Measurements from ENCODE around the gene LARGE1. TPM values are rescaled to one million over a fixed set of nuclear protein-coding genes. Genes with fewer than 3 reads are reported as not detected.

Gene LARGE1
- polyA plus RNA-seq, 3 donors: 0.05 to 0.13 TPM; not detected in 1

- DNase-seq: no peak
- Mint-ChIP-seq H3K36me3 (no peaks in the 10 kb centered on the region), H3K4me1 (no peaks in the 10 kb centered on the region), H3K4me3 (no peak overlapping the region), H3K27ac (no peak overlapping the region), H3K27me3 (ENCODE audit: low read depth in 3 of 3) (peaks cover 0 to 2% (median 0%) of the 10 kb centered on the region in 3 donors), H3K9me3 (peaks cover 3 to 25% (median 16%) of the 10 kb centered on the region in 7 donors)
- Histone ChIP-seq H3K27ac (ENCODE audit: low read depth in 1 of 2, low read length in 2 of 2) (no peak overlapping the region), H3K9ac (ENCODE audit: insufficient read depth, low read length, poor library complexity, severe bottlenecking) (no peak overlapping the region), H3K4me3 (replicated peaks in 1 of 3; ENCODE audit: low read depth in 2 of 3, low read length in 3 of 3) (no peak overlapping the region), H3K4me2 (replicated peaks; ENCODE audit: extremely low read depth, low read length, poor library complexity, severe bottlenecking) (no peak overlapping the region), H3K9me3 (replicated peaks in 1 of 2; ENCODE audit: control insufficient read depth in 1 of 2, insufficient read depth in 1 of 2, low read length in 2 of 2) (peaks cover 12 to 25% of the 10 kb centered on the region in 2 donors), H3K36me3 (replicated peaks in 1 of 2; ENCODE audit: control insufficient read depth in 1 of 2, insufficient read depth in 2 of 2, low read length in 2 of 2) (no peaks in the 10 kb centered on the region), H3K79me2 (ENCODE audit: insufficient read depth, low read length) (no peaks in the 10 kb centered on the region), H4K20me1 (ENCODE audit: insufficient read depth, low read length) (no peaks in the 10 kb centered on the region), H3K4me1 (ENCODE audit: control insufficient read depth in 1 of 2, insufficient read depth in 2 of 2, low read length in 2 of 2) (no peaks in the 10 kb centered on the region), H3K27me3 (ENCODE audit: control insufficient read depth in 2 of 2, insufficient read depth in 2 of 2, low read length in 2 of 2) (no peaks in the 10 kb centered on the region), H2AFZ (ENCODE audit: insufficient read depth, low read depth, low read length, poor library complexity, severe bottlenecking) (no peak overlapping the region)
- WGBS (ENCODE audit: insufficient coverage): 47% methylated on average over 3 of the region's 3 CpGs
- intact Hi-C loops (cut with micrococcal nuclease): no loop called here
- no peak for TF ChIP-seq CTCF (IDR thresholded peaks at IDR 0.05)
Measured at GRCh38 chr22:33806191-33806590, 114.1 kb downstream of the LARGE1 start.

DNA sequence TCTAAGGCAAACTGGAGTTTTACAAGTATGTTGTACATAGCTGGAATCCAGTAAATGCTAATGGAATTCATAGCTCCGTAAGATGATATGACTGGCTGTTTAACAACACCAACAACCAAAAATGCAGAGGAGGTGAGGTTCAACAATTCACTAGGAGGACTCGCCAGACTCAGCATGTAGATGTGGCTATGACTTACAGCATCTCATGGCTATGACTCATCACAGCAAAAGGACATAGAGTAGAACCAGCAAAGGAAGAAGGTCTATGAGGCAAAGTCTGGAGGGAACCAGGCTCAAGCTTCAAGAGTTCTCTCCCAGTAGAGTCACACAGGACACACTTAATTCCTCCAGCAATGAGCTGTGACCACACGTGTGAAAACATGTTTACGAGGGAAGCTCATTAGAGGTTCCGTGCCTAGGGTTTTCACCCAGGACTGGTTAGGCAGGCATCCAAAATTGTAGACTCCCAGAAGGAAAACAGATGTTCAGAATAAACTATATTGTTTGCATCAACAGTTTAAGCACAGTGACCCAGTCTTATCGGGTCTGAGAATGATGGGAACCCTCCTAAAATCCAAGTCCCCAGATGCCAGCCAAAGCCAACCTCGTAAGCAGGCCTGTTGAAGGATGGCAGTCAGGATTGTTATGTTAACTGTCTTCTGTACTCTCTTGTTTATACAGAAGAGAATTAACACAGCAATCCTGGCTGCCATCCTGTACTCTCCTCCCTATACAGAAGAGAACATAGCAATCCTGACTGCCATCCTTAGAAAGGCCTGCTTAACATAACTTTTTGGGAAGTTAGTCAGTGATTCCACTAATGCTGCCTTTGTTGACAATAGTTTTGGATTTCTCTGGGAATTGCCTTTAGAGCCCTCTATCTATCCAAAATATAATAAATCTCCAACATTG lies 116.6 kb downstream of the LARGE1 start:
- Histone ChIP-seq H3K9me3 (replicated peaks in 1 of 2; ENCODE audit: control insufficient read depth in 1 of 2, insufficient read depth in 1 of 2, low read length in 2 of 2) (peaks cover 21 to 30% of the 10 kb centered on the region in 2 donors), H3K4me3 (replicated peaks in 1 of 3; ENCODE audit: low read depth in 2 of 3, low read length in 3 of 3) (no peak overlapping the region), H3K9ac (ENCODE audit: insufficient read depth, low read length, poor library complexity, severe bottlenecking) (no peak overlapping the region), H3K4me2 (replicated peaks; ENCODE audit: extremely low read depth, low read length, poor library complexity, severe bottlenecking) (no peak overlapping the region), H3K27me3 (ENCODE audit: control insufficient read depth in 2 of 2, insufficient read depth in 2 of 2, low read length in 2 of 2) (no peaks in the 10 kb centered on the region), H2AFZ (ENCODE audit: insufficient read depth, low read depth, low read length, poor library complexity, severe bottlenecking) (no peak overlapping the region), H3K27ac (ENCODE audit: low read depth in 1 of 2, low read length in 2 of 2) (no peak overlapping the region), H3K79me2 (ENCODE audit: insufficient read depth, low read length) (no peaks in the 10 kb centered on the region), H3K36me3 (replicated peaks in 1 of 2; ENCODE audit: control insufficient read depth in 1 of 2, insufficient read depth in 2 of 2, low read length in 2 of 2) (no peaks in the 10 kb centered on the region), H4K20me1 (ENCODE audit: insufficient read depth, low read length) (no peaks in the 10 kb centered on the region), H3K4me1 (ENCODE audit: control insufficient read depth in 1 of 2, insufficient read depth in 2 of 2, low read length in 2 of 2) (no peaks in the 10 kb centered on the region)
- Mint-ChIP-seq H3K9me3 (peaks cover 9 to 34% (median 26%) of the 10 kb centered on the region in 7 donors), H3K36me3 (no peaks in the 10 kb centered on the region), H3K27me3 (ENCODE audit: low read depth in 3 of 3) (peaks cover 0 to 2% (median 0%) of the 10 kb centered on the region in 3 donors), H3K4me3 (no peak overlapping the region), H3K4me1 (no peaks in the 10 kb centered on the region), H3K27ac (no peak overlapping the region)
- intact Hi-C loops (cut with micrococcal nuclease): no loop called here
- no peak for TF ChIP-seq CTCF (IDR thresholded peaks at IDR 0.05)
- DNase-seq: no peak
- 100% methylated on average over 2 of the region's 7 CpGs for WGBS (ENCODE audit: insufficient coverage)
